GM12878 (cell line): ENCODE measurements around the gene ITGA11. TPM values are rescaled to one million over a fixed set of nuclear protein-coding genes. Genes with fewer than 3 reads are reported as not detected.

ENCODE experiments used
- ATAC-seq: fragments of 200-7000 bp; cut with Tn5 transposase; 3 replicates; pipeline ENCODE4 v1.9.1; 2020; ENCODE audit warnings: mild to moderate bottlenecking, moderate library complexity
- BruUV-seq: library from RNA; stranded (reverse); fragments of 400-500 nt; replicated peaks from 2 replicates; lab custom pipeline; 2021; lab: Mats Ljungman, UMichigan
- CTCF ChIA-PET: fragments of 300-600 bp; sonication (Branson Sonifier 250); formaldehyde crosslinking; extraction: SDS; loops from one replicate; lab custom pipeline; 2021; ENCODE audit warnings: inconsistent platforms; lab: Yijun Ruan, JAX
- POLR2A ChIA-PET: fragments of 350-600 bp; formaldehyde crosslinking; extraction: SDS; loops from one replicate; lab custom pipeline; 2021; ENCODE audit warnings: inconsistent platforms; lab: Charles Lee
- RAD21 ChIA-PET: fragments of 300-600 bp; sonication (Branson Sonifier 250); formaldehyde crosslinking; loops from one replicate; lab custom pipeline; 2023; ENCODE audit warnings: antibody characterized with exemption; ENCODE audit not compliant: unreplicated experiment; lab: Charles Lee
- SMC1A ChIA-PET: fragments of 300-600 bp; sonication (Branson Sonifier 250); formaldehyde crosslinking; loops from one replicate; lab custom pipeline; 2023; ENCODE audit not compliant: unreplicated experiment, uncharacterized antibody; lab: Charles Lee
- DNase-seq: peaks from one replicate; pipeline ENCODE4 v3.0.0-alpha.2; 2011; ENCODE audit warnings: low read depth, low spot score
- FAIRE-seq: peaks from 3 replicates; lab custom pipeline; 2011; peaks lifted over from hg19 to GRCh38; lab: Jason Lieb, UNC
- H2AFZ ChIP-seq: 2 replicates; pipeline ENCODE4 v1.6.0; 2011; ENCODE audit warnings: low read depth, low read length, control low read depth; ENCODE audit not compliant: control insufficient read depth
- H3K27ac ChIP-seq: 2 replicates; pipeline ENCODE4 v1.5.1; 2011; ENCODE audit warnings: control low read depth; ENCODE audit not compliant: control insufficient read depth, insufficient read depth
- H3K27me3 ChIP-seq, 2 experiments: replicated peaks in 1 of 2; 2 replicates each; pipeline versions ENCODE4 v1.6.0 to v1.6.1; 2011; ENCODE audit warnings: low read length in 1 of 2; ENCODE audit not compliant: control insufficient read depth in 2 of 2, insufficient read depth in 2 of 2
- H3K36me3 ChIP-seq, 2 experiments: 2 replicates each; pipeline ENCODE4 v1.5.1; 2011; ENCODE audit warnings: low read length in 1 of 2; ENCODE audit not compliant: control insufficient read depth in 2 of 2, insufficient read depth in 2 of 2
- H3K4me1 ChIP-seq: 2 replicates; pipeline ENCODE4 v1.6.1; 2011; ENCODE audit warnings: mild to moderate bottlenecking, low read length, moderate library complexity, mixed read lengths; ENCODE audit not compliant: control insufficient read depth, insufficient read depth
- H3K4me2 ChIP-seq: 2 replicates; pipeline ENCODE4 v1.6.0; 2011; ENCODE audit warnings: control low read depth; ENCODE audit not compliant: control insufficient read depth, insufficient read depth
- H3K4me3 ChIP-seq: fragments of 200-600 bp; sonication (generic); 2 replicates; pipeline ENCODE4 v1.5.1; 2016
- H3K79me2 ChIP-seq: 2 replicates; pipeline ENCODE4 v1.6.0; 2011; ENCODE audit warnings: low read length; ENCODE audit not compliant: control insufficient read depth, insufficient read depth
- H3K9ac ChIP-seq: 2 replicates; pipeline ENCODE4 v1.8.0; 2011; ENCODE audit warnings: low read length, control low read depth, mixed read lengths; ENCODE audit not compliant: control insufficient read depth, insufficient read depth
- H3K9me3 ChIP-seq: replicated peaks from 3 replicates; pipeline ENCODE4 v1.5.1; 2011; ENCODE audit warnings: mild to moderate bottlenecking, low read length; ENCODE audit not compliant: control insufficient read depth, insufficient read depth
- H4K20me1 ChIP-seq: 2 replicates; pipeline ENCODE4 v1.6.0; 2011; ENCODE audit not compliant: control insufficient read depth, insufficient read depth
- FOS ChIP-seq: IDR thresholded peaks from 3 replicates; pipeline ENCODE4 v1.6.1; 2011; ENCODE audit warnings: borderline replicate concordance; ENCODE audit not compliant: insufficient read length; ENCODE audit errors: extremely low read depth
- KAT2A ChIP-seq: conservative IDR thresholded peaks from 2 replicates; pipeline ENCODE4 v1.6.1; 2011; ENCODE audit warnings: low read depth, low read length; ENCODE audit not compliant: control insufficient read depth
- MYC ChIP-seq: IDR thresholded peaks from 2 replicates; pipeline ENCODE4 v1.6.1; 2011; ENCODE audit warnings: mild to moderate bottlenecking, low read length, moderate library complexity, inconsistent platforms; ENCODE audit not compliant: insufficient read depth, insufficient replicate concordance, insufficient read length, severe bottlenecking
- SP1 ChIP-seq: IDR thresholded peaks from one replicate; pipeline ENCODE4 v1.6.1; 2011; ENCODE audit warnings: low read depth, low read length
- WGBS: methylation state at CpG from one replicate; pipeline ENCODE4 v1.1.6; 2016; ENCODE audit warnings: low lambda C conversion rate; ENCODE audit not compliant: insufficient replicate concordance, insufficient coverage; ENCODE audit errors: missing lambda C conversion rate; 5-methylcytosine and 5-hydroxymethylcytosine counted together
- in situ Hi-C: fragments of 300-500 bp; cut with MboI; formaldehyde crosslinking; loops from 9 replicates; pipeline ENCODE4 v1.14.3; 2018; ENCODE audit warnings: mixed read lengths
- intact Hi-C: fragments of 100-400 bp; cut with micrococcal nuclease; formaldehyde crosslinking; loops from one replicate; pipeline ENCODE4 v1.14.2; 2022; ENCODE audit not compliant: unreplicated experiment
- polyA plus RNA-seq, 11 experiments: library from polyadenylated mRNA; depleted of rRNA in 4 of 11; unstranded in 6 of 11; stranded (reverse) in 5 of 11; fragments of >200 nt; fragmentation: Nextera tagmentation in 4 of 11; fragmentation: Illumina TruSeq in 1 of 11; extraction: Ambion mirVana in 4 of 11; extraction: Trizol in 1 of 11; gene quantifications; 1 replicate in 1 of 11; 2 replicates in 10 of 11; pipeline versions ENCODE4 v1.2.1 to v1.2.3, GENCODE V29; 2011 to 2016; ENCODE audit warnings: inconsistent platforms in 2 of 11, missing spikeins in 2 of 11, low read depth in 1 of 11
- total RNA-seq, 4 experiments: library from RNA; depleted of rRNA in 3 of 4; stranded (reverse); fragments of >200 nt in 3 of 4; fragmentation: Illumina TruSeq in 1 of 4; extraction: Trizol in 1 of 4; gene quantifications; 2 replicates each; pipeline versions ENCODE4 v1.2.1 to v1.2.3, GENCODE V29; 2013 to 2021

Gene ITGA11
- total and polyA plus RNA-seq, 10 of the 15 experiments (the other 5 are each of a cell fraction or from before 2014, with no cell fraction given), result under 0.01 to 0.36 (median 0.13) TPM; not detected in 1

GRCh38 chr15:68385240-68385561, 46.8 kb downstream of the ITGA11 start:
- H3K36me3 ChIP-seq, result no peaks in the 10 kb centered on the region
- no peak overlapping the region for H3K4me3 ChIP-seq
- no peak for TF ChIP-seq MYC
- TF ChIP-seq FOS, result no peak
- TF ChIP-seq SP1, result no peak
- SMC1A ChIA-PET, result no interaction called here
- CTCF ChIA-PET, result interaction anchor here (0.7 to 1.8 kb wide), 2 partner anchors 132 to 135 kb away, joined by 3 to 6 read pairs; no protein-coding TSS in a partner anchor
- H3K79me2 ChIP-seq, result no peaks in the 10 kb centered on the region
- H3K9ac ChIP-seq, result no peak overlapping the region
- BruUV-seq, result no TSS peak
- H2AFZ ChIP-seq, result no peak overlapping the region
- POLR2A ChIA-PET, result no interaction called here
- in situ Hi-C loops (loop anchor here (5.0 kb wide), 1 partner anchor 133 kb away; no protein-coding TSS in a partner anchor), intact Hi-C loops (loop anchor here (10.0 kb wide), 1 partner anchor 150 kb away; no protein-coding TSS in a partner anchor)
- no peak overlapping the region for H3K27ac ChIP-seq
- WGBS, result 4% methylated on average over 3 of the region's 3 CpGs
- DNase-seq, result no peak
- peaks cover 6% of the 10 kb centered on the region; the same call in 1 of the 2 replicates for H3K4me1 ChIP-seq
- RAD21 ChIA-PET, result no interaction called here
- no peak for ATAC-seq
- no peaks in the 10 kb centered on the region for H4K20me1 ChIP-seq
- H3K4me2 ChIP-seq, result no peak overlapping the region
- FAIRE-seq, result no peak
- no peaks in the 10 kb centered on the region; a peak in 1 of 4 replicates for H3K27me3 ChIP-seq
- no peaks in the 10 kb centered on the region; the same call in 2 of the 3 replicates for H3K9me3 ChIP-seq

- ChIA-PET SMC1A (interaction anchor here (1.7 kb wide), 1 partner anchor 131 kb away, joined by 4 read pairs; no protein-coding TSS in a partner anchor), RAD21 (no interaction called here), POLR2A (no interaction called here), CTCF (interaction anchor here (0.7 to 1.8 kb wide), 4 partner anchors 77 to 134 kb away, joined by 3 to 6 read pairs (median 3); no protein-coding TSS in a partner anchor)
- ATAC-seq, result no peak
- 22% methylated on average over 9 of the region's 9 CpGs for WGBS
- no peaks in the 10 kb centered on the region for H3K79me2 ChIP-seq
- no peak for TF ChIP-seq KAT2A
- no peak for DNase-seq
- BruUV-seq, result no TSS peak
- H4K20me1 ChIP-seq, result no peaks in the 10 kb centered on the region
- no peak overlapping the region for H3K27ac ChIP-seq
- H3K9ac ChIP-seq, result no peak overlapping the region
- 0 out of 2 replicates have a peak, but pooled peaks cover under 1% of the 10 kb centered on the region for H3K4me1 ChIP-seq
- H3K9me3 ChIP-seq, result no peaks in the 10 kb centered on the region; the same call in 2 of the 3 replicates
- H2AFZ ChIP-seq, result no peak overlapping the region
- in situ Hi-C loops (loop anchor here (5.0 kb wide), 1 partner anchor 132 kb away; no protein-coding TSS in a partner anchor), intact Hi-C loops (loop anchor here (5.0 to 10.0 kb wide), 2 partner anchors 132 to 150 kb away; no protein-coding TSS in a partner anchor)
- no peaks in the 10 kb centered on the region; a peak in 1 of 4 replicates for H3K27me3 ChIP-seq
- H3K36me3 ChIP-seq, result no peaks in the 10 kb centered on the region
- H3K4me2 ChIP-seq, result no peak overlapping the region
- FAIRE-seq, result no peak
- H3K4me3 ChIP-seq, result no peak overlapping the region
Measured at GRCh38 chr15:68384451-68385239, 47.3 kb downstream of the ITGA11 start.
